Ovary (tissue), 9 donors: ENCODE measurements around the gene PLCB4. TPM values are rescaled to one million over a fixed set of nuclear protein-coding genes. Genes with fewer than 3 reads are reported as not detected.

Source experiments
- DNase-seq, 5 donors: peaks; one replicate each; pipeline ENCODE4 v3.0.0-alpha.2; 2019 to 2020
- H3K27ac ChIP-seq, 2 donors: fragments of 200-600 bp; one replicate each; pipeline versions ENCODE4 v1.5.1 to v1.8.0; 2019 to 2022
- H3K27me3 ChIP-seq: fragments of 200-600 bp; one replicate; pipeline ENCODE4 v1.8.0; 2022
- H3K36me3 ChIP-seq: fragments of 200-600 bp; sonication (generic); one replicate; pipeline ENCODE4 v1.5.1; 2019
- H3K4me1 ChIP-seq: one replicate; pipeline ENCODE4 v1.8.1; 2013; ENCODE audit warnings: mild to moderate bottlenecking, moderate library complexity; ENCODE audit not compliant: insufficient read depth
- H3K4me3 ChIP-seq: fragments of 200-600 bp; sonication (generic); one replicate; pipeline ENCODE4 v1.5.1; 2017
- H3K9me3 ChIP-seq, 2 donors: fragments of 200-600 bp in 1 of 2; sonication (generic) in 1 of 2; one replicate each; pipeline versions ENCODE4 v1.5.1 to v1.8.1; 2013 to 2019; ENCODE audit warnings: mild to moderate bottlenecking in 1 of 2, moderate library complexity in 1 of 2
- EP300 ChIP-seq: sonication (generic); formaldehyde crosslinking; IDR thresholded peaks from one replicate; pipeline ENCODE4 v1.6.1; 2017; ENCODE audit warnings: antibody characterized with exemption
- POLR2A ChIP-seq: fragments of 450-650 bp; IDR thresholded peaks from one replicate; pipeline ENCODE4 v1.6.1; 2017; ENCODE audit warnings: antibody characterized with exemption, mild to moderate bottlenecking, moderate library complexity
- WGBS, 3 donors: extraction: QIAGEN DNeasy Blood & Tissue Kit in 1 of 3; methylation state at CpG; one replicate each; pipeline versions ENCODE4 v1.1.5 to v1.1.7; 2013 to 2017; 5-methylcytosine and 5-hydroxymethylcytosine counted together
- intact Hi-C, 4 donors: fragments of 100-400 bp; cut with DNase I; formaldehyde crosslinking; loops; one replicate each; pipeline versions ENCODE4 v1.11.0 to v1.15.1; 2022 to 2023
- polyA plus RNA-seq, 2 donors: library from polyadenylated mRNA; stranded (reverse); fragments of 200-250 nt in 1 of 2; fragments of 350-450 nt in 1 of 2; fragmentation: Illumina TruSeq in 1 of 2; extraction: RNeasy Lipid Tissue Mini Kit (QIAGEN cat#74804) in 1 of 2; gene quantifications; one replicate each; pipeline ENCODE4 v1.2.3, GENCODE V29; 2013 to 2014
- total RNA-seq, 7 donors: library from RNA; depleted of rRNA in 2 of 7; stranded (reverse); fragments of >200 nt in 2 of 7; fragmentation: NEBNext Ultra II Directional in 3 of 7; extraction: Animal tissue kit (Norgen Biotek cat#: 25700) in 3 of 7; gene quantifications; one replicate each; pipeline versions ENCODE4 v1.1.0 to v1.2.4, GENCODE V29; 2016 to 2023
- TF ChIP-seq, protein P1 (sequence below), 3 donors: fragments of 450-650 bp in 2 of 3; fragments of 200-600 bp in 1 of 3; IDR thresholded peaks; one replicate each; pipeline versions ENCODE4 v1.5.1 to v1.8.0; 2016 to 2022; ENCODE audit warnings: antibody characterized with exemption in 3 of 3, mild to moderate bottlenecking in 1 of 3
- donor health status: DM: no; HTN: no; CAD: no; lungs with moderate emphysema.
- donor health status: DM: no; HTN: no; CAD: no.
- donor health status: Bipolar disorder and iron deficiency.
- donor health status: DM: yes; HTN: yes; CAD: no.
- donor health status: DM: no; HTN: no; CAD: no.
- donor health status: DM: yes; HTN: yes; CAD: no.

Gene PLCB4
- total and polyA plus RNA-seq, 9 donors, result 2.8 to 11.8 (median 5.6) TPM

DNA sequence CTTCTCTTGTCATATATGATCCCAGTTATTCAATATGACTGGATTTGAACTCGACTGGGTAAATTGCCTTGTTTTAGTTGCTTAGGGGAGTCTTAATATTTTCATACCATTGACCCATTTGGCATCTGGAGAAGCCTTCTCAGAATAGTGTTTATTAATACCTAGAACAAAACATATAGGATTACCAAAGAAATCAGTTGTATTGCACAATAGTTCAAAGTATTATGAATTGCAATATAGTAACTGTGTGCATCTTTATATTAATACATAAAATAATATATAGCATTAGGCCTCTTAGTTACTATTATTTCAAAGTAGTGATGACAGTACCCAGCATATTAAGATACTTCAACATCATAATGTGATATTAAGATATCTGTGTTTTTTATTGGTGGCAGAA is 177.8 kb downstream of the PLCB4 start:
- TF ChIP-seq, protein P1, sequence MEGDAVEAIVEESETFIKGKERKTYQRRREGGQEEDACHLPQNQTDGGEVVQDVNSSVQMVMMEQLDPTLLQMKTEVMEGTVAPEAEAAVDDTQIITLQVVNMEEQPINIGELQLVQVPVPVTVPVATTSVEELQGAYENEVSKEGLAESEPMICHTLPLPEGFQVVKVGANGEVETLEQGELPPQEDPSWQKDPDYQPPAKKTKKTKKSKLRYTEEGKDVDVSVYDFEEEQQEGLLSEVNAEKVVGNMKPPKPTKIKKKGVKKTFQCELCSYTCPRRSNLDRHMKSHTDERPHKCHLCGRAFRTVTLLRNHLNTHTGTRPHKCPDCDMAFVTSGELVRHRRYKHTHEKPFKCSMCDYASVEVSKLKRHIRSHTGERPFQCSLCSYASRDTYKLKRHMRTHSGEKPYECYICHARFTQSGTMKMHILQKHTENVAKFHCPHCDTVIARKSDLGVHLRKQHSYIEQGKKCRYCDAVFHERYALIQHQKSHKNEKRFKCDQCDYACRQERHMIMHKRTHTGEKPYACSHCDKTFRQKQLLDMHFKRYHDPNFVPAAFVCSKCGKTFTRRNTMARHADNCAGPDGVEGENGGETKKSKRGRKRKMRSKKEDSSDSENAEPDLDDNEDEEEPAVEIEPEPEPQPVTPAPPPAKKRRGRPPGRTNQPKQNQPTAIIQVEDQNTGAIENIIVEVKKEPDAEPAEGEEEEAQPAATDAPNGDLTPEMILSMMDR (IDR thresholded peaks at IDR 0.05), result no peak
- no peak for TF ChIP-seq EP300
- no peak for TF ChIP-seq POLR2A
- DNase-seq, result no peak
- H3K27ac ChIP-seq, result no peak overlapping the region
- no peaks in the 10 kb centered on the region for H3K4me1 ChIP-seq
- no peaks in the 10 kb centered on the region for H3K36me3 ChIP-seq
- intact Hi-C loops, result no loop called here
- no peaks in the 10 kb centered on the region for H3K27me3 ChIP-seq
- no peaks in the 10 kb centered on the region for H3K9me3 ChIP-seq
- WGBS, 3 donors, result 79 to 89% (median 85%) methylated on average over 1 of the region's 1 CpG
- no peak overlapping the region for H3K4me3 ChIP-seq

GRCh38 chr20:9250511-9250910 is 181.6 kb downstream of the PLCB4 start:
- intact Hi-C loops, result no loop called here
- no peaks in the 10 kb centered on the region for H3K36me3 ChIP-seq
- H3K27ac ChIP-seq, result no peak overlapping the region
- DNase-seq, result no peak
- no peaks in the 10 kb centered on the region for H3K9me3 ChIP-seq
- TF ChIP-seq POLR2A (no peak), EP300 (no peak)
- TF ChIP-seq, protein P1 (IDR thresholded peaks at IDR 0.05), result no peak
- no peaks in the 10 kb centered on the region for H3K4me1 ChIP-seq
- WGBS, 3 donors, result 94 to 100% (median 100%) methylated on average over 1 of the region's 1 CpG
- no peak overlapping the region for H3K4me3 ChIP-seq
- no peaks in the 10 kb centered on the region for H3K27me3 ChIP-seq

- no peaks in the 10 kb centered on the region for H3K27me3 ChIP-seq
- DNase-seq, result no peak
- H3K27ac ChIP-seq, result no peak overlapping the region
- TF ChIP-seq, protein P1 (IDR thresholded peaks at IDR 0.05), result no peak
- TF ChIP-seq EP300 (no peak), POLR2A (no peak)
- H3K36me3 ChIP-seq, result no peaks in the 10 kb centered on the region
- intact Hi-C loops, result no loop called here
- H3K9me3 ChIP-seq, result no peaks in the 10 kb centered on the region
- no peak overlapping the region for H3K4me3 ChIP-seq
- WGBS, 3 donors, result 69 to 84% (median 74%) methylated on average over 4 of the region's 4 CpGs
- no peaks in the 10 kb centered on the region for H3K4me1 ChIP-seq
Observed at GRCh38 chr20:9253006-9253539, 184.2 kb downstream of the PLCB4 start.

DNA sequence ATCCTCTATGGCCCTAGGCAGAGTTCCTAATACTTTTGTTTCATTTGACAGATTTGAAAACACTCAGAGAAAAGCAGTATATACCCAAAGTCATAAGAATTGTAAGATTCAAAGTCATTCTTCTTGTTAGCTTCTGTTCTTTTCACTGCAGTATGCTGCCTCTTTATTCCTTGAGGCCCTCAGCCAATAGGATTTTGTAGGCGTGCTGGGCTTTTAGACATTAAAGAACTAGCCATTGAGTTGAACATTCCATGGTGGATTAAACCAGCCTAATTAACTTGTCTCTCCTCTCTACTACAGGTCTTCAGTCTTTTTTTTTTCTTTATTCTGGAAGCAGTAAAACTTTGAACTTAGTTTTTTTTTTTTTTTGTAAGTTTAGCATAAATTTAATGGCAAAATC is 186.3 kb downstream of the PLCB4 start:
- Histone ChIP-seq H3K36me3 (no peaks in the 10 kb centered on the region), H3K4me3 (no peak overlapping the region), H3K27ac (no peak overlapping the region), H3K27me3 (no peaks in the 10 kb centered on the region), H3K9me3 (no peaks in the 10 kb centered on the region), H3K4me1 (no peaks in the 10 kb centered on the region)
- intact Hi-C loops, result no loop called here
- no peak for DNase-seq
- TF ChIP-seq, protein P1 (IDR thresholded peaks at IDR 0.05), result no peak
- TF ChIP-seq EP300, result no peak
- TF ChIP-seq POLR2A, result no peak
- 96 to 100% (median 98%) methylated on average over 1 of the region's 1 CpG for WGBS, 3 donors
